Measurements from ENCODE around the gene SGTA. TPM values are rescaled to one million over a fixed set of nuclear protein-coding genes. Genes with fewer than 3 reads are reported as not detected.

SGTA gene
- total RNA-seq, 2 experiments from 2014 or later = 46.6 to 46.9 TPM

DNA sequence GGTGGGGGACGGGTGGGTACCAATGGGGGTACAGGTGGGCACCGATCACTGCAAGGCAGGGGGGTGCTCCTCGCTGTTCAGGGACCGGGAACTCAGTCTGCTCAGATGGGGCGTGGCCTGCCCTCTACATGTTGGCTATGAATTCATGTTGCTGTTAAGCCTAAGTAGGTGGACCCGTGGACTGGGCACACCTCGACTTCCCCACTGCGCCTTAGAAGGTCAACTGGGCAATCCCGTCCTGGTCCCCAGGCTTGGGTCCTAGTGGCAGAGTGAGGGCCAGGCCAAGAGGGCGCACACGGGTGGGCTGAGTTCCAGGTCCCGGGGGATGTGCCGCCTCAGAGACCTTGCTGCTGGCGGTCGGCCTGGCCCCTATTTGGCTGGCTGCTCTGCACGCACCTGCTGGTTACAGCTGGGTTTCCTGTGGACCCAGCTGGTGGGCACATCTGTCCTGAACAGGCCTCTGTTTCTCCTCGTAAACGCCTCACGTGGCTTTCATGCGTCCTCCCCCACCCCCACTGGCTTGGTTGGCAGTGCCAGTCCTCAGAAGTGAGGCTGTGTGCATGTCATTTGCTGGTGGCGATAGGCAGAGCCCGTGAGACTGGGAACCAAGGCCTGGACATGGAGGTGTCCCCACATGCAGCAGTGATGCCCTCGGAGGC, 23.0 kb upstream of the SGTA start:
- Mint-ChIP-seq H3K4me1 (no peaks in the 10 kb centered on the region), H3K4me3 (no peak overlapping the region), H3K36me3 (ENCODE audit: low read depth) (peaks cover 18% of the 10 kb centered on the region), H3K27ac (no peak overlapping the region), H3K27me3 (no peaks in the 10 kb centered on the region), H3K9me3 (no peaks in the 10 kb centered on the region)
- CTCF ChIA-PET = no interaction called here
- POLR2A ChIA-PET = no interaction called here
- no peak for DNase-seq

DNA sequence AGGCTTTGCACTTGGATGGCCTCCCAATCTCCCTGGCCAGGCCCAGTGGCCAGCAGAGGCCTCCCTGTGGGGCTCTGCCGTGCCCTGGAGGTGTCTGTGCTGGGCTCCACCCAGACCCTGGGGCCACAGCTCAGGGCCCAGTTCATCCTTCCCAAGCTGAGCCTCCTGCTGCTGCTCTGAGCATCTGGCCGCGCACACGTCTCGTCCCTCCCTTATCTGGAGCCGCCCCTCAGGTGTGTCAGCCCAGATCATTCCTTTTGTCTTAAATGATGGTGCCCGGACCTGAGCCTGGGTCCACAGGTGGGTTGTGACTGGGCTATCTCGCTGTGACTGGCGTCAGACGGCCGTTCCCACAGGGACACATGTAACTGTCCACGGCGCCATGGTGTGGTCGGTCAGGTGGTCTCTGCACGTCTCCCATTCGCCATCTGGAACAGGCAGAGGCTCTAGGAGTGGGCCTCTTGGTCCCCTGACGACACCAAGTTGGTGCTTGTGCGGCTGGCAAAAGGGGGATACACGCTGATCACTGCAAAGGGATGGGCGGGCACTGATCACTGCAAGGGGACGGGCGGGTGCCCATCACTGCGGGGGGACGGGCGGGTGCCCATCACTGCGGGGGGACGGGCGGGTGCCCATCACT, 22.3 kb upstream of the SGTA start:
- Mint-ChIP-seq H3K9me3 (no peaks in the 10 kb centered on the region), H3K36me3 (ENCODE audit: low read depth) (peaks cover 22% of the 10 kb centered on the region), H3K4me3 (no peak overlapping the region), H3K27me3 (no peaks in the 10 kb centered on the region), H3K4me1 (no peaks in the 10 kb centered on the region), H3K27ac (no peak overlapping the region)
- ChIA-PET CTCF (no interaction called here), POLR2A (no interaction called here)
- no peak for DNase-seq

- H3K36me3 Mint-ChIP-seq (ENCODE audit: low read depth) = peaks cover 22% of the 10 kb centered on the region
- H3K9me3 Mint-ChIP-seq = no peaks in the 10 kb centered on the region
- ChIA-PET POLR2A (no interaction called here), CTCF (interaction anchor here (1.4 kb wide), 1 partner anchor 15 kb away, joined by 6 read pairs; the partner anchor contains the start of gene ZNF554)
- DNase-seq = no peak
- H3K4me1 Mint-ChIP-seq = no peaks in the 10 kb centered on the region
- no peak overlapping the region for H3K4me3 Mint-ChIP-seq
- H3K27ac Mint-ChIP-seq = no peak overlapping the region
- H3K27me3 Mint-ChIP-seq = no peaks in the 10 kb centered on the region
Observed at GRCh38 chr19:2804156-2805004, 21.3 kb upstream of the SGTA start.

DNA sequence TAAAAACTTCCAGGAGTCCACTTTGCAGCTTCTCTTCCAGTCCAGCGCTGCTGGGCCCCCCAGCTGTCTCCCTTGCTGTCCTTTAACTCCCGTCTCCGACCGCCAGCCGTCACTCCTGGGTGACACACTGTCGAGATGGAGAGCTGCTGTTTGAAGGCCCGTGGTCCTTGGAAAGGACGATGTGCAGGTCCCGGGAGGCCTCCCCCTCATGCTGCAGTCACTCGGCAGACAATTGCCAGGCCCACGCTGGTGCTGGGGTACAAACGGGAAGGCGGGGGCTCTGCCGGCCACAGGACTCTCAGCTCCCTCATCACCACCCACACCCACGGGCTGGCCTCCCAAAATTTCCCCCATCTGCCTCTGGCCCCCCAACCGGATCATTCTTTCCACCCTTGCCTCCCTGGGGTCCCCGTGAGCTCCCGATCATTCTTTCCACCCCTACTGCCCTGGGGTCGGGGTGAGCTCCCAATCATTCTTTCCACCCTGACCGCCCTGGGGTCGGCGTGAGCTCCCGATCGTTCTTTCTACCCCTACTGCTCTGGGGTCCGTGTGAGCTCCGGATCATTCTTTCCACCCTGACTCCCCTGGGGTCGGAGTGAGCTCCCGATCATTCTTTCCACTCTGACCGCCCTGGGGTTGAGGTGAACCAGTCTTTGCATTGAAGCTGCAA, 20.5 kb upstream of the SGTA start:
- H3K4me3 Mint-ChIP-seq = no peak overlapping the region
- no peaks in the 10 kb centered on the region for H3K4me1 Mint-ChIP-seq
- POLR2A ChIA-PET = no interaction called here
- CTCF ChIA-PET = interaction anchor here (0.7 to 1.4 kb wide), 2 partner anchors 16 kb away, joined by 3 to 6 read pairs; partner anchors contain the start of gene ZNF554
- no peaks in the 10 kb centered on the region for H3K9me3 Mint-ChIP-seq
- H3K36me3 Mint-ChIP-seq (ENCODE audit: low read depth) = peaks cover 16% of the 10 kb centered on the region
- H3K27me3 Mint-ChIP-seq = no peaks in the 10 kb centered on the region
- no peak overlapping the region for H3K27ac Mint-ChIP-seq
- DNase-seq = no peak

DNA sequence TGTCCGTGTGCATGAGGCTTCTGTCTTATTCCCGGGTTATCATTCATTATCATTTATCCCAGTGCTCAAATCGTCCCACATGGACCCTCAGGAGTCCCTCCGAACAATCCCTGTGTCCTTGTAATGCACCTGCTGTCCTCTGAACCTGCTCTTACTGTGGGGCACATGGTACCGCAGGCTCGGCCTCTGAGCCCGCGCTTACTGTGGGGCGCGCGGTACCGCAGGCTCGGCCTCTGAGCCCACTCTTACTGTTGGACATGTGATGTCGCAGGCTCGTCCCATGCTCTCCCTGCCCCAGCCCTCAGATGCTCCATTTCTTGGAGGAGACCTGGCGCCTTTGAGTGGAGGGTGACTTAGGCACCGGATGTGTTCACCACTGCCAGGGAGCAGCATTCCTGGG, 19.8 kb upstream of the SGTA start:
- Mint-ChIP-seq H3K4me3 (no peak overlapping the region), H3K9me3 (no peaks in the 10 kb centered on the region), H3K36me3 (ENCODE audit: low read depth) (peaks cover 15% of the 10 kb centered on the region), H3K27ac (no peak overlapping the region), H3K27me3 (no peaks in the 10 kb centered on the region), H3K4me1 (no peaks in the 10 kb centered on the region)
- CTCF ChIA-PET = no interaction called here
- no peak for DNase-seq
- POLR2A ChIA-PET = no interaction called here

DNA sequence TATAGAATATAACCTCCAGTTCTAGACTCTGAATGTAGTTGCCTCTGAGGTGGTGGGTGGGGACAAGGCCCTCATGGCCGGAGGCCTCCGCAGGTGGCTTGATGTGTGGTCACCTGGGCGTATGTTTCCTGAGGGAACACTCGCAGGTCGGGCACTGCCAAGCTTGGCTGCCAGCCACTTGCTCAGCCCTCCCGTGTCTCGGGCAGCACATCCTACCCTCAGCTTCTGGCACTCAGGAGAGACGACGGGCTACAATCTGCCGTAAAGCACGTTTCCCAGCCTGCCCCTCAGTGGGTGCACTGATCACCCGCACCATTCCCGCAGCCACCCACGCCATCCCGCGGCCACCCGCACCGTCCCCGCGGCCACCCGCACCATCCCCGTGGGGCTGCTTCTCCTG, 17.4 kb upstream of the SGTA start:
- CTCF ChIA-PET = no interaction called here
- POLR2A ChIA-PET = no interaction called here
- no peak overlapping the region for H3K27ac Mint-ChIP-seq

GRCh38 chr19:2799273-2800020, 16.4 kb upstream of the SGTA start:
- ChIA-PET CTCF (interaction anchor here (0.7 to 1.6 kb wide), 2 partner anchors 16 to 152 kb away, joined by 4 to 6 read pairs; partner anchors contain the start of gene SGTA), POLR2A (no interaction called here)
- H3K4me3 Mint-ChIP-seq = no peak overlapping the region
- no peak overlapping the region for H3K27ac Mint-ChIP-seq
- DNase-seq = no peak
- H3K4me1 Mint-ChIP-seq = no peaks in the 10 kb centered on the region
- peaks cover 25% of the 10 kb centered on the region for H3K36me3 Mint-ChIP-seq (ENCODE audit: low read depth)
- H3K27me3 Mint-ChIP-seq = no peaks in the 10 kb centered on the region
- no peaks in the 10 kb centered on the region for H3K9me3 Mint-ChIP-seq

More for the DNA sequence above, 17.4 kb upstream of the SGTA start:
- DNase-seq = no peak
- H3K4me3 Mint-ChIP-seq = no peak overlapping the region
- H3K9me3 Mint-ChIP-seq = no peaks in the 10 kb centered on the region
- H3K27me3 Mint-ChIP-seq = no peaks in the 10 kb centered on the region
- peaks cover 23% of the 10 kb centered on the region for H3K36me3 Mint-ChIP-seq (ENCODE audit: low read depth)
- H3K4me1 Mint-ChIP-seq = no peaks in the 10 kb centered on the region

DNA sequence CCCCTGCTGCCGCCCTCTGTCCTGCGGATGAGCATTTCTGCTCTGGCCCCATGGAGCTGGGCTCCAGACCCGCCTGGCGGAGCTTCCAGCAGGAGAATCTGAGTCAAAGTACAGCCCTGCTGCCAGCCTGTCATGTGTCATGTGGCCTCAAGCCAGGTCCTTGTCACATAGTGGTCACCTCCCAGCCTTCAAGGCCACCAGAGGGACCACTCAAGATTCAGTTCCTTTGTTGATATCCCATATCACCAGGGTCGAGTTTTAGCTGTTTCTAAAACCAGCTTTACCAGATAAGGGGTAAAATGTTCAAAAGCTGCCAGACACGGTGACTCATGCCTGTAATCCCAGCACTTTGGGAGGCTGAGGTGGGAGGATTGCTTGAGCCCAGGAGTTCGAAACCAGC, 15.7 kb upstream of the SGTA start:
- ChIA-PET POLR2A (no interaction called here), CTCF (interaction anchor here (0.6 to 1.6 kb wide), 3 partner anchors 15 to 178 kb away, joined by 4 to 6 read pairs (median 4); partner anchors contain the start of genes SGTA and TLE6)
- no peaks in the 10 kb centered on the region for H3K9me3 Mint-ChIP-seq
- H3K4me3 Mint-ChIP-seq = no peak overlapping the region
- no peaks in the 10 kb centered on the region for H3K27me3 Mint-ChIP-seq
- no peaks in the 10 kb centered on the region for H3K4me1 Mint-ChIP-seq
- H3K27ac Mint-ChIP-seq = peak overlapping the region; percentile 9
- peaks cover 26% of the 10 kb centered on the region for H3K36me3 Mint-ChIP-seq (ENCODE audit: low read depth)
- DNase-seq = no peak

- DNase-seq = no peak
- POLR2A ChIA-PET = no interaction called here
- H3K4me1 Mint-ChIP-seq = no peaks in the 10 kb centered on the region
- H3K9me3 Mint-ChIP-seq = no peaks in the 10 kb centered on the region
- CTCF ChIA-PET = interaction anchor here (0.6 kb wide), 1 partner anchor 179 kb away, joined by 4 read pairs; the partner anchor contains the start of gene TLE6
- H3K4me3 Mint-ChIP-seq = no peak overlapping the region
- H3K27me3 Mint-ChIP-seq = no peaks in the 10 kb centered on the region
- H3K27ac Mint-ChIP-seq = no peak overlapping the region
- H3K36me3 Mint-ChIP-seq (ENCODE audit: low read depth) = peaks cover 29% of the 10 kb centered on the region
Observed at GRCh38 chr19:2798158-2798685, 15.1 kb upstream of the SGTA start.

- no peak overlapping the region for H3K4me3 Mint-ChIP-seq
- no peaks in the 10 kb centered on the region for H3K9me3 Mint-ChIP-seq
- CTCF ChIA-PET = interaction anchor here (0.6 kb wide), 1 partner anchor 236 kb away, joined by 3 read pairs; no protein-coding TSS in a partner anchor
- DNase-seq = no peak
- no peaks in the 10 kb centered on the region for H3K4me1 Mint-ChIP-seq
- H3K27me3 Mint-ChIP-seq = no peaks in the 10 kb centered on the region
- H3K27ac Mint-ChIP-seq = no peak overlapping the region
- POLR2A ChIA-PET = no interaction called here
- peaks cover 26% of the 10 kb centered on the region for H3K36me3 Mint-ChIP-seq (ENCODE audit: low read depth)
Observed at GRCh38 chr19:2797280-2797679, 14.2 kb upstream of the SGTA start.

- ChIA-PET CTCF (no interaction called here), POLR2A (no interaction called here)
- no peaks in the 10 kb centered on the region for H3K4me1 Mint-ChIP-seq
- no peak overlapping the region for H3K27ac Mint-ChIP-seq
- H3K4me3 Mint-ChIP-seq = no peak overlapping the region
- no peaks in the 10 kb centered on the region for H3K9me3 Mint-ChIP-seq
- peaks cover 24% of the 10 kb centered on the region for H3K36me3 Mint-ChIP-seq (ENCODE audit: low read depth)
- no peak for DNase-seq
- H3K27me3 Mint-ChIP-seq = no peaks in the 10 kb centered on the region
Observed at GRCh38 chr19:2796659-2797266, 13.7 kb upstream of the SGTA start.
